Measurements from ENCODE around the gene PTPN5.

The PTPN5 gene

DNA sequence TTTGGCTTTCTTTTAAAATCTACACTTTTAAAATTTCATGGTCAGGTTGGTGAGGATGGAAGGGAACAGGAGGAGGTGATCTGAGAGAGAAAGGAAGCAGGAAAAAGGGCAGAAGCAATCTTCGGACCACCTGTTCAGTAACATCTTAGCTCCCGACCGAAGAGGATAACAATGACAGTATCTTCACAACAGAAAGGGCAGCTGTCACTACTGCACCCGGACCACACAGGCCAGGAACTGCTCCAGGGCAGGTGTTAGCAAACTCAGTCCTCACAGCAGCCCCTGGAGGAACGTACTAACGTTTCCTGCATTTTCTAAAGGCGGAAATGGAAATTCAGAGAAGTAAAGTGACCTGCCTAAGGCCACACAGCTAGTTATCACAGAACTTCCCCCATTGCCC is 16.8 kb downstream of the PTPN5 start:
- DNase-seq (ENCODE audit: extremely low spot score, insufficient read length, low read depth) (no peak), FAIRE-seq (no peak)

DNA sequence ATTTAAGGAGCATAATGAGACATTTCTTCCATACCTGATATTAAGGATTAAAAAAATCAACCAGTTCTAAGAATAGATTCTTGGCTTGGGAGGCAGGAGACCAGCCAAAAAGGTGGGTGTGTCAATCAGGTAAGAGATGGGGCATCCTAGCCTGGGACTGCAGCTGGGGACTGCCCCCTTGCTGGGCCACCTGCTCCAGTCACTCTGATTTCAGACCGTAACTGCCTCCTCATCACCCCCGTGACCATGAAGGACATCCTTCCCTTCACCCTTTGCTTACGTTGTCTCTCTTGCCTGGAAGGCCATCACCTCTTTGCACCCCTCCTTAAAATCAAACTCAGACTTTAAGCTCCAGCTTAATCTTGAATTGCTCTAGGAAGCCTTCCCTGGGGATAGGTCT is 17.9 kb downstream of the PTPN5 start:
- DNase-seq (ENCODE audit: extremely low spot score, insufficient read length, low read depth) (no peak), FAIRE-seq (no peak)

DNA sequence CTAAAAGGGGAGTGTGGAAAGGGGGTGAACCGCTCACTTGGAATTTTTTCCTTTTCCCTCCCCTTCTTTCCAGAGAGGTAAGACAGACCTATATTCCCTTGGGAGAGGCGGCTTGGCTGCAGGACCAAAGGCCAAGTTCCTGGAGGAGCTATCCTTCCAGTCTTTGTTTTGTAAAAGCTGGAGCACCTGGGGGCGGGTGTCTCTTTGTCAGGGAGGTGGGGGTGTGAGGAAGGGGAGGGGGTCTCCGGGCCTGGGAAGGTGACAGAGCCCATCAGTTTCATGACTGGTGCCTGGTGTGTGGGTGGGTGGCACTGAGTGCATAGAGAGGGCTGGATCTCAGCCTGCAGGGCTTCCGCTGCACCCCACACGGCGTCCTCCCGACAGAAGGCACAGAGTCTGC is 18.5 kb downstream of the PTPN5 start:
- no peak for FAIRE-seq
- DNase-seq (ENCODE audit: extremely low spot score, insufficient read length, low read depth): no peak

DNA sequence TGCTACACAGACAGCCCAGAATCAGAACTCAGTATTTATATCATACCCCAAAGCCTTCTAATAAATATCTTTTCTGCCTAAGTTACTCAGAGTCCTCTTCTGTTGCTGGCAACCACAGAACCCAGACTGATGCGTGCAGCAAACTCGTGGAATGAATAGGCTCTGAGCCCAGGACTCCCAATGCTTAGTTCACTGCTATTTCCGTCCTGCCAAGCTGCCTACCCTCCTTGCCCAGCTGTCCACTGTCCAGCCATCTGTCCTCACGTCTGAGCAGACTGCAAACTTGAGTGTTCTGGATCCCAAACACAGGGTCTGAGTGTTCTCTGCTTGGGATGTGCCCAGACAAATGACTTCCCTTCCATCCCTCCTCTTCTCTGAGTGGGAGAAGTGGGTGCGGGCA is 19.4 kb downstream of the PTPN5 start:
- no peak for FAIRE-seq

DNA sequence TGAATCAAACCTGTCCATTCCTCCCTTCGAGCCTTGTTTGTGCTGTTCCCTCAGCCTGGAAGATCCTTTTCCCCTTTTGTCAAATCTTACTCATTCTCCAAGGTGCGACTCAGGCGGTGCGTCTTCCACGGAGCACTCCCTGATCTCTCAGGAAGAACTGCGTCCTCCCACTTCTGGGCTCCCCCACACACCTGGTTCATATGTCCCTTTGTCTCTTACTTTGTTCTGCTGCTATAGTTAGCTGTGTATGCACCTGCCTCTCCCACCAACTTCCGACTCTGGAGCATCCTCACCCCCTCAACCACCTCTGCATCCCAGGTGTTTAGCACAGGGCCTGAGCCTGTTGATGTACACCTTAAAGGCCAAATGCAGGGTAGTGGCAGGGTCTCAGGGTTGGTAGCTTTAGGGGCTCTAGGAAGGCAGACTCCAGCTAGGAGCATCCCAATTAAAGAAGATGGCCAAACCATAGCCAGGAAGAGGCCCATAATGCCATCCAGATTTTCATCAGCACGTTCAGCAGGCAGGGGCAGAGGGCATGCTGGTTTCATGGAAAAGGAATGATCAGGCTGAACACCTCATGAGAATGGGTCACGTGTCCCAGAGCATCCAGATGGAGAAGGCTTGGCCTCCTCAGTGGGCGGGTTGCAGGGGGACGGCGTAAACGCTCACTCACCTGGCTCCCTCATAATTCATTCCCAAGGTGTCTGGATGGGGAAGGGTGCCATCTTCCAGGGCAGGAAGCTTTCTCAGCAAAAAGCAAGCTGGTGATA is 20.1 kb downstream of the PTPN5 start:
- no peak for DNase-seq (ENCODE audit: extremely low spot score, insufficient read length, low read depth)
- no peak for FAIRE-seq

More for the DNA sequence above, 19.4 kb downstream of the PTPN5 start:
- no peak for DNase-seq (ENCODE audit: extremely low spot score, insufficient read length, low read depth)

DNA sequence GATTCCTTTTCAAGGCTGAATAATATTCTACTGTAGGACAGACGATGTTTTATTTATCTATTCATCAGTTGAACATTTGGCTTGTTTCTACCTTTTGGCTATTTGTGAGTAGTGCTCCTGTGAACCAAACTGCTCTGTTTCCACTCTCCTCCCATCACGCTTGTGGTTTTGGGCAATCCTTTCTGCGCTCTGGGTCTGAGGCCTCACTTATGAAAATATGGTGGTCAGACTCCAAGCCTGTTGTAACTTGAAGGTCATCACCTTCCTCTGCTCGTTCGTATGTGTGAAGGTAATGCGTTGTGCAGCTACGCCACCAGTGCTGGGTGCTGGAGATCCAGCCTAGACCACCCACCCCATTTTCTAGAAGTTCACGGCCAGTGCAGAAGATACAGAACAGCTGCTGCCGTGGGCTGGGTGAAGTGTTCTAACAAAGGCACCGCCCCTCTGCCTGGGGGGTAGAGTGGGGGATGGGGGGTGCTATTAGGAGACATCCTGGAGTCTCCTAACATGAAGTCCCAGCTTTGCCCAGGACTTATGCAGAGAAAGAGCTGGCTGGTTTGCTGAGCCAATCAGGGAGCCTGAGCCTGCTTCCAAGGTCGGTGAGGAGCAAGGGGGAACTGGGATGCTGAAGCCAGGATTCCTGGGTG is 21.0 kb downstream of the PTPN5 start:
- peak; percentile 67 for FAIRE-seq
- DNase-seq (ENCODE audit: extremely low spot score, insufficient read length, low read depth): no peak

DNA sequence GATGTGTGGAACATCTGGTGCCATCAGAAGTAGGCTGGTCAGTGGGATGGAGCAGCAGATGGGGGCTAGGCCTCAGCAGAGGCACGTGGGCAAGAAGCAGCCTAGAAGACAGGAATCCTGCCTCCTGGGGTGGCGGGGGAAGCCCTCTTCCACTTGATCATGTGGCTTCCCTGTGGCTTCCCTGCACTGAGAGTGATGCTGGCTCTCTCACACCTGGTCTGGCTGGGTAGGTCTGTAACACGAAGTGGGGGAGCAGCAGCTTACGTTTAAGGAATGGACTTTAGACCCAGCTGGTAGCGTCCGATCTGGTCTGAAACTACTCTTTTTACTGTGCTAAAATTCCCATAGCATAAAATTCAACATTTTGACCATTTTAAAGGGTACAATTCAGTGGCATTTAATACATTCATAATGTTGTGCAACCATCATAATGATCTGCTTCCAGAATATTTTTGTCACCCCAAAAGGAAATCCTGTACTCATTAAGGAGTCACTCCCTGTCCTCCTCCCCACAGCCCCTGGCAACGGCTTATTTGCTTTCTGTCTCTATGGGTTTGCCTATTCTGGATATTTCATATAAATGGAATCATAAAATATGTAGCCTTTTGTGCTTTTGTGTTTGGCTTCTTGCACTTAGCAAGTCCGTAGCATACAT is 21.7 kb downstream of the PTPN5 start:
- DNase-seq (ENCODE audit: extremely low spot score, insufficient read length, low read depth) (peak; percentile 23), FAIRE-seq (peak; percentile 95)

DNA sequence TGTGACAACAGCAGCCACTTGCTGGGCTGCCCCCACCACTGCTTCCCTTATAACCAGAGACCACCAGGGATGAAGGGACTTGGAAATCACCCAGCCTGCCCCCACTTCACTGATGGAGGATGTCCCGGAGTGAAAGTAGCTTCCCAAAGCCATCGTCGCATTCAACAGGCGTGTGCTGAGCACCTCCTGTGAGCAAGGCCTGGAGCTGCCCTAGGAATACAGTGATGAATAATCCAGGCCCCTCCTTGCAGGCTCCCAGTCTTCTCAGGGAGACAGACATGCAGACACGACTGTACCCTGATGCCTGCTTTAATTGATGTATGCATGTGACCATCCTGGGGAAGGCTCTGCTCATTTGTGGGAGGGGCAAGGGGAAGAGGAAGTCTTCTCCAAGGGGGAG is 22.6 kb downstream of the PTPN5 start:
- no peak for FAIRE-seq
- no peak for DNase-seq (ENCODE audit: extremely low spot score, insufficient read length, low read depth)

DNA sequence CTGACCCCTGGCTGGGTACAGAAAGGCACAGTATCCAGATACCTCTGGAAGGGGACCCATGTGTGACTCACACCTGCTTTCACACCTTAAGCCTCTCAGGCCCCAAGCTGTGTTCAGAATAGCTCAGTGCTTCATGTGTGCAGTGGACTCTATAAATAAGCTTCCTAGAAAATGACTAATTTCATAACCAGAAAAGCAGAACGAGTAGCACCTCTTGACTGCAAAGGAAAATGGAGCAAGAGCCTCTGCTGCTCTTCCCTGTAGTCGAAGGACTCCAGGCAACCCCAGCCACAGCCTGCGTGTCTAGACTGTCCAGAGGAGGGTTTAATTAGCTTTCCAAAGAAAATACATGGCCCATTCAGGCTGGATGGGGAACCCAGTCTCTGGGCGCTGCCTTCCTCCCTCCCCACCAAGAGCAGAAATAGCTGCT is 23.1 kb downstream of the PTPN5 start:
- FAIRE-seq: peak; percentile 98
- peak; percentile 55 for DNase-seq (ENCODE audit: extremely low spot score, insufficient read length, low read depth)

DNA sequence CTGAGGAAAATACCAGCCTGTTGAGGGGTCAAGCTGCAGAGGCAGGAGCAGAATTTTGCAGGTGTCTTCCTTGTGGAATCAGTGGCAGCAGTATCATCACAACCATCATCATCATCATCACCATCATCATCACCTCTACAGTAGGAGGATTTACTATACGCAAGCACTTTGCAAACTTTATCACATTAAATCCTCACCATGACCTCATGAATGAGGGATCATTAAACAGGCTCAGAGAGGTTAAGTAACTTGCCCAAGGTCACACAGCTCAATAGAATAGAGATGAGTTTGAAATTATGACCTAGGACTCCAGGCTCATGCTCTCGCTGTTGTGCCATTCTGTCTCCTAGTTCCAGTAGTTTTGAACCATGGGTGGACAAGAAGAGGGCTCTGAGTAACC is 25.6 kb downstream of the PTPN5 start:
- DNase-seq (ENCODE audit: extremely low spot score, insufficient read length, low read depth) (no peak), FAIRE-seq (no peak)

DNA sequence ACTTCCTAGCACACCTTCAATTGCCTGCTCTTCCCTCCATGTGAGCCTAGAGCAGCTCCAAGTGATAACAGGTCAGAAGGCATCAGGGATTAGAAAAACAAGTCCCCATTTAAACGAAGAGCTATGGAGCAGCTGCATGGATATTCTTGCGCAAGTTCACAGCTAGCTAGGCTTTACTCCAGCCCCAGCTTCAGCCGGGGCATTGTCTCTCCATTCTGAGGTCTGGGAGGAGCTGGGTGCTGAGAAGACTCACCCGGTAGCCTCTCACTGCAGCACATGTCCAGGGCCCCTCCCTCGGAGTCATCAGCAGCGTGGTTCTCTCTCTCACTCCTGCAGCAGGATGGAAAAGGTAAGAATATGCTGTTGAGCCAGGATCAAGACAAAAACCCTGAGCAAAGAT is 26.0 kb downstream of the PTPN5 start:
- FAIRE-seq (no peak), DNase-seq (ENCODE audit: extremely low spot score, insufficient read length, low read depth) (no peak)

DNA sequence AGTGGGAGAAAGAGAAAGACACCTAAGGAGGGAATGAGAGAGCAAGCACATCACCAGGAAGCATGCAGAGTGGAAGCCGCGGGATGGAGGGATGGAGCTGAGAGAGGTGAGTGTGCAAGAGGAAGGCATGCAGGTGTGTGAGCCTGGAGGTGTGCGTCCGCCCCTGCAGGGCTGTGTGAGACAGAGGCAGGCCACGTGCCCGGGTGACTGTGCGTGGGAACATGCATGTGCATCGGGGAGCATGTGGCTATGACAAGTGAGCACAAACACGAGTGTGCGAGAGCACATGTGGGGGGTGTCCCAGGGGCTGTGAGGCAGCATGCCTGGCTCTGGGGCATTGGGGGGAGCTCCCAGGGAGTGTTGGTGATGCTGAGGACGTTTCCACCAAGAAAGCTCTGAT is 29.9 kb downstream of the PTPN5 start:
- FAIRE-seq: no peak
- DNase-seq (ENCODE audit: extremely low spot score, insufficient read length, low read depth): no peak

DNA sequence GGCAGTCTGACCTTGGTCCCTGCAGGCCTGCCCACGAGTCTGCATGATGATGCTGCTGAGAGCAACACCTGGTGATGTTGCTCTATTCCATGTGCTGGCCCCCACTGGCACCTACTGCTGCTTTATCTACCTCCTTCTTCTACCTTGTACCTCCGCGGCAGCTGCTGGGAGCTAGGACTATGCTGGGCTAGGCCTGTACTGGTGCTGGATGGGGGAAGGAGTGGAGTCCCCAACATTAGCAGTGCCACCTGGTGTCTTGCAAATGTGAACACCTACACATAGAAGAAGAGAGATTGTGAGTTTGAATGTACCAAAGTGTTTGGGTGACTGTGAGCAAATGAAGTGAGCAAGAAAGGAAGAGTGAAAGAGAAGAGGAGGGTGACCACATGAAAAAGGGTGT is 30.5 kb downstream of the PTPN5 start:
- no peak for DNase-seq (ENCODE audit: extremely low spot score, insufficient read length, low read depth)
- no peak for FAIRE-seq

DNA sequence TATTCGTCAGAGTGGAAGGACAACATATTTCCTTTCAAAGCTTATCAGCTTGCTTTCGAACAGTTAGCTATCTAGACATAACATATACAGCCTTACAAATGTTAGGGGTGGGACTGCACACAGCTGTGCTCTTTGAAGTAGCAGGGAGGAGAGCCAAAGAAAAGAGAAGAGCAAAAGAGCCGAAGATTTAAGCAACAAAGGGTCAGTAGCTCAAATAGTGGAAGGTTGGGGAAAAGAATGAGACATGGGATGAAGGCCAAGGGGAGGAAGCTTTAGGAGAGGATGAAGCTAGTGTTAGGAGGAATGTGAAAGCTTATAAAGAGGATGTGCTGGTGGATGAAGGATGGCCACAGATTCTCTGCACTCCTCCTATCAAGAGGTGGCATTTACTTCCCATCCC is 33.8 kb downstream of the PTPN5 start:
- DNase-seq (ENCODE audit: extremely low spot score, insufficient read length, low read depth) (no peak), FAIRE-seq (no peak)

DNA sequence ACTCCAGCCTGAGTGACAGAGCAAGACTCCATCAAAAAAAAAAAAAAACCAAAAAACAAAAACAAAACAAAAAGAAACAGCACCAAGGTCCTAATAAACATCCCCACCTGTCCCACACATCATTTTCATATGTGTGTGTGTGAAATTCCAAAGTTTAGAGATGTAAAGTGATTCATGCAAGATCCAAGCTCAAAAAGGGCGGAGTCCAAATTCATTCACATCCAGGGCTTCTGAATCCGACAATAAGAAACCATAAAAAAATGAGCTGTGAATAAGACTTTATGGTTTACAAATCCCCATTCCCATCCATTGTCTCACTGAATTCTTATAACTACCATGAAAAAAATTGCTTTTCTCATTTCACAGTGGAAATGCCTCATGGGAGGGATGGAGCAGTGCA is 34.7 kb downstream of the PTPN5 start:
- DNase-seq (ENCODE audit: extremely low spot score, insufficient read length, low read depth): no peak
- FAIRE-seq: no peak

DNA sequence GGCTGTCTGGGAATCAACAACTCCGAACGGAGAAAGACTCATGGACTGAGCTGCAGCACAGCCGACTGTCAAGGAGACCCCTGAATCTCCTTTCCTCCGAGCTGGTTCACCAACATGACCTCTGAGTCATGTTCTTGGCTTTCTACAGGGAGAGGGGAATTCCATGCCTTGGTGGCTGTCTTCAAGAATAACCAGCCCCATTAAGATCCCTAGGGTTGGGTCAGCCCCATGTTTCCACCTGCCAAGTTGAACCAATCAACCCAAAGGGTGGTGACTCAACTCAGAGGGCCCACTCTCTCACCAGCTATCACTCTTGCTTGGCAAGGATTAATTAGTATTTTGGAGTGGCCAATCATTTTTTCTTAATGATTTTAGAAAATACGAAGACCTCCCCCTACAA is 37.3 kb downstream of the PTPN5 start:
- no peak for FAIRE-seq

DNA sequence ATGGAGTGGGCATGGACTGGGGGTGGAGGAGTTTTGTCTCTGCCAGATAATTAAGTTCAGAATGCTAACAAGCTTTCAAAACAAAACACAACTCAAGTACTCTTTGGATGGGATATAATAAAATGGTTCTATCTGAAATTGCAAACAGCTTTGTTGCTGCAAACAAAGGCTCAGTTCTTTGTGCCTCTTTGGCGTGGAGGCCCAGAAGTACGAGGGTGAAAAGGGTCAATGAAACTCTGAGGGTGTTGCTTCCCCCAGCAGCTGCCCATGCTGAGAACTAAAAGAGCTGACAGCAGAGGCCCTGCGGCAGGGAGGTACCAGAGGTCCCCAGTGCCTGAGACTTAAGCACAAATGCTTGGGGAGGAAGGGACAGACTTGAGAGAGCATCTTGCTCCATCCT is 39.1 kb downstream of the PTPN5 start:
- no peak for DNase-seq (ENCODE audit: extremely low spot score, insufficient read length, low read depth)
- no peak for FAIRE-seq

More for the DNA sequence above, 37.3 kb downstream of the PTPN5 start:
- no peak for DNase-seq (ENCODE audit: extremely low spot score, insufficient read length, low read depth)

DNA sequence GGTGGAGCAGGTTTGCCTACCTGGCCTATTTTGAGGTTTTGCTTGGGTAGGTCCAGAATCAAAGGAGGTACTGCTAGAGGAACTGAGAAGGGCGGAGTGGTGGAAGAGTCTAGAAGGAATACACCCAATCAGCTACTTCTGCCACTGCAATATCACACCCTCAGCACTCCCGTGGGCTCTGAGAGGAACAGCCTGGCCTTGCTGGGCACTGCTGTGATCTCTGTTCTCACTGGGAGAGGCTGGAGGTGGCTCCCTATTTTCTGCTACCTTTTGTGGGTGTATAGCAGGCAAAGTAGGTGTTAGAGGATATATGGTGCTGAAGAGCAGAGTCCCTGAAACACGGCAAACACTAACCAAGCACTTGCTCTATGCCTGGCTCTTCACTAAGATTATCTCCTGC is 40.7 kb downstream of the PTPN5 start:
- FAIRE-seq: no peak
- DNase-seq (ENCODE audit: extremely low spot score, insufficient read length, low read depth): no peak

DNA sequence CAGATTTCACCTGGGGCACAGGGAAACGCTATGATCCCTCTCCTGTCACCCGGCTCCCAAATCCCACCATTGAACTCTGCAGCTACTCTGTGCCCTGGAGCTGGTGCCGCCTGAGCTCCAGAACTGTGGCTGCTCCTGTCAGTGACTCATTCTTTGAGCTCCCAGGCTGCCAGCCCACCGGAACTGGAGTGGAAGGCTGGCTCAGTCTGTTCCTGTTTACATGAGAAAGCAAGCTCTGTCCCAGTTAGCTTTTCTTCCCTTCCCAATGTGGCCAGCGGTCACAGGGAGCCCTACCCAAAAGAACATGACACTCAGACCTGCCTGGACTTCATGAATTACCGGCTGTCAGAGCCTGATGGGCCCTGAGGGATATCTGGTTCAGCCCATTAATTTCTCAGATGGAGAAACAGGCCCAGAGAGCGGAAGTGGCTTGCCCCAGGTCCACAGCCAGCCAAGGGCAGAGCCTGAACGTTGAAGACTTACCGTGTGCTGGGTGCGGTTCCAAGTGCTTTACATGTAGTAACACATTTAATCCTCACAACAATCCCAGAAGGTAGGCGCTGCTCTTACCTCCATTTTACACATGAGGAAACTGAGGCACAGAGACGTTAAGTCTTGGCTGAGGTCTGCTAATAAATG is 41.8 kb downstream of the PTPN5 start:
- no peak for FAIRE-seq
- DNase-seq (ENCODE audit: extremely low spot score, insufficient read length, low read depth): no peak

DNA sequence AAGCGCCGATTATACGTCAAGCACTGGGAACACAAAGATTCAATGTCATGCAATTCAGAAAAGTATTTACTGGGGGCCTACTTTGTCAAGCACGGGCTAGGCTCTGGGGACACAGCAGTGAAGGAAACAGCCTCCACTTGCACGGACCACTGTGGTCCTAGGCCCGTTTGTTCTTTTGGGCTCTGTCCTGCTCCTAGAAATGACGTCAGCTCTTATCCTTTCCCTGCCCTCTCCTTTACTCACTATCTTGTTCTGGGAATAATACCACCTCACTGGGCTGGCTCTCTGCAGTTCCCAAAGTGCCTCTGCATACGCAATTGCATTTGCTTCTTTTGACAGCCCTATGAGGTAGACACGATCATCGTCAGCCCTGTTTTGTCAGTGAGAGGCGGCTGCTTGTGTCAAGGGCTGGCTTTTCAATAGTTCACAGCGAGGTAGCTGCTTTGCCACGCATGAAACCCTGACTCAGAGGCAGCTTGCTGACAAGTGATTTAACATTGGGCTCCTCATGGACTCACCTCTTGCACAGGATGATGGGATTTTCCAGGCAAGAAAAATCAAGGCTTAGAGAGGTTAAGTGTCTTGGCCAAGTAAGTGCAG is 42.7 kb downstream of the PTPN5 start:
- DNase-seq (ENCODE audit: extremely low spot score, insufficient read length, low read depth) (no peak), FAIRE-seq (no peak)

Measured in GM18507 (cell line).